ENCODE measurements around the gene RABEPK.
"Not testable (repeated sequence)": the region's sequence is repeated elsewhere in the genome, so short reads cannot be mapped to it uniquely, and the experiment has no call there.

RABEPK gene, protein sequence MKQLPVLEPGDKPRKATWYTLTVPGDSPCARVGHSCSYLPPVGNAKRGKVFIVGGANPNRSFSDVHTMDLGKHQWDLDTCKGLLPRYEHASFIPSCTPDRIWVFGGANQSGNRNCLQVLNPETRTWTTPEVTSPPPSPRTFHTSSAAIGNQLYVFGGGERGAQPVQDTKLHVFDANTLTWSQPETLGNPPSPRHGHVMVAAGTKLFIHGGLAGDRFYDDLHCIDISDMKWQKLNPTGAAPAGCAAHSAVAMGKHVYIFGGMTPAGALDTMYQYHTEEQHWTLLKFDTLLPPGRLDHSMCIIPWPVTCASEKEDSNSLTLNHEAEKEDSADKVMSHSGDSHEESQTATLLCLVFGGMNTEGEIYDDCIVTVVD

DNA sequence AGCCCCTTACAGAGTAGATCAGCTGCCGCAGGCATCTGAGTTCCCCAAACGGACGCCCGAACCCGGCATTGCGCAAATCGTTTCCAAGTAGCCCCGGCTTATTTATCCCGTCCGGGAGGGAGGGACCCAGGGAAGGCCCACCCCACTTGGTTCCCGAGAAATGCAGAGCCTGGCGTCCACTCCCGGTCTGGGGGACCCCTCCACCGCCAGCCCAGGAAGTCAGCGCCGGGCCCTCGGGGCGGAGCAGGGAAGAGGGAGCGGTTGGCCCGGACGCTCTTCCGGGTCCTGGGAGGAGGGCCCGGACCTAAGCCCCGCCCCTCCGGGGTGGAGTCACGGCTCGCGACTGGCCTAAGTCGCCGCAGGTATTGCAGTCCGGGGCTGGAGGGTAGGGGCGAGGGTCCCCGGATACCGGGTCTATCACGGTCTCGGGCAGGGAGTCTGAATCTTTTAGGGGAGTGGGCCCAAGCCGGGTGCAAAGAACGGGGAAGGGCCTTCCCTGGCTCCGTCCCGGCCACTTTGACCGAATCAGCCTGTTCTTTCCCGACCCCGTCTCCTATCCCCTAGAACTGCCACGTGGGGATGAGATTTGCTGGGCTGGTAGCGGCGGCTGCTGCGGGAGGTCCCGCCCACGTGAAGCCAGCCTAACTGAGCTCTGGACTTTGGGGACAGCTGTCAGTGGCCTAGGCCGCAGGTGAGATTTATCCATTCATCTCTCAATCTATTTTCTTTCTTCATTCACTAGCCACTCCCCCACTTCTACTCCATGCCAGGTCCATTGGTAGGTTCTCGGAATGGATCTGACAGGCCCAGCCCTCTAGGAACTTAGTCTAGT lies at the start of gene RABEPK:
Gene RABEPK (plus strand): TSS at position 327 of the 832 bp plus-strand sequence. CDS start 2,472 bp downstream, outside the sequence.
- Histone ChIP-seq H3K9ac (ENCODE audit: low read length) (no peak within 1 kb of the TSS), H3K4me3 (ENCODE audit: low read depth in 1 of 2, low read length in 2 of 2) (peak within 1 kb of the TSS; percentile 69 to 93), H3K27me3 (ENCODE audit: control insufficient read depth in 1 of 2, insufficient read depth in 2 of 2, low read length in 2 of 2) (no peaks in the 10 kb centered on the region), H3K4me1 (ENCODE audit: insufficient read depth, low read length) (peaks cover 7% of the 10 kb centered on the region), H3K27ac (ENCODE audit: low read depth, low read length) (peak within 1 kb of the TSS; percentile 97), H3K36me3 (ENCODE audit: insufficient read depth, low read length) (peaks cover 16% of the 10 kb centered on the region), H3K9me3 (ENCODE audit: low read length) (no peaks in the 10 kb centered on the region)

DNA sequence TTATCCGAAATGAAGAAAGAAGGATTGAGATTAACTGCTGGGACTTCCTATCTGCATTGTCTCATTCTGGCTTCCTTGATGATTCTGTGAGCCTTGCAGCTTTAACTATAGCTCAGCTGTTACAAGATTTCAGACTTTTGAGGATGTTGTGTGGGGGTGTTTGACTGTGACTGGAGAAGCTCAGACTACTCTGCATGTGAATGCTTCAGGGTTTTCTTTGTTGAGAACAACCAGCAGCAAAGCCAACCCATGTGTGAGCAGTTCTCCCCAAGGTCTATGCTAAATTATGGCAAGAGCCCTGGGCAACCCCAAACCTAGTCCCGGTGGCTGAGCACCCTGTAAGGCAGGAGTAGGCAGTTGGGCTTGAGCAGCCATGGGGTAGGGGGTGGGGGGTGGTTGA lies 48.6 kb upstream of the RABEPK start:
- Histone ChIP-seq H3K9me3 (ENCODE audit: low read length) (no peaks in the 10 kb centered on the region), H3K36me3 (ENCODE audit: insufficient read depth, low read length) (peaks cover 36% of the 10 kb centered on the region)

DNA sequence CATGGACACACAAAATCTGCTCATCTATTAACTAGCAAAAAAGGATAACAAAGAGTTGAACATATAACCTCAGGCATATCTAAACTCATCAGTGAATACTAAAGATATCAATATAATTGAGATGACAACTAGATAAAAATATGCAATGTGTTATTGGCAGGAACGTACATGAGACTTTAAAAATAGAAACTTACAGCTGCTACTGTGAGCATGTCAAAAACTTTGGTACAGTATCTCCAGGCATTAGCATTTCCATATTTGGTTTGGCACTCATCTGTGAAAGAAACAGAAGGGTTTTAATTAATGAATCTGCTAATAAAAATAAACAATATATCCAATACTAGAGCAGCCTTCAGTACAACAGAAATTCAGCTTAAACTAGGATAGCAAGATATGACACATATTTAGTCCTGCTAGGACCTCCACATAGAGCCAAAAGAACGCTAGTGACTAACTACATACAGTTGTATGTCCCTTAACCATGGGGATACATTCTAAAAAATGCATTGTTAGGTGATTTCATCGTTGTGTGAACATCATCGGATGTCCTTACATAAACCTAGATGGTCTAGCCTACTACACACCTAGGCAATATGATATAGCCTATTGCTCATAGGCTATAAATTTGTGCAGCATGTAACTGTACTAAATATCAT lies 46.5 kb upstream of the RABEPK start:
- Histone ChIP-seq H3K4me1 (ENCODE audit: insufficient read depth, low read length) (no peaks in the 10 kb centered on the region), H3K4me3 (ENCODE audit: low read depth in 1 of 2, low read length in 2 of 2) (no peak overlapping the region), H3K36me3 (ENCODE audit: insufficient read depth, low read length) (peaks cover 36% of the 10 kb centered on the region), H3K27me3 (ENCODE audit: control insufficient read depth in 1 of 2, insufficient read depth in 2 of 2, low read length in 2 of 2) (no peaks in the 10 kb centered on the region), H3K9me3 (ENCODE audit: low read length) (no peaks in the 10 kb centered on the region), H3K9ac (ENCODE audit: low read length) (no peak overlapping the region), H3K27ac (ENCODE audit: low read depth, low read length) (no peak overlapping the region)

More for the DNA sequence above, 48.6 kb upstream of the RABEPK start:
- no peaks in the 10 kb centered on the region for H3K27me3 ChIP-seq (ENCODE audit: control insufficient read depth in 1 of 2, insufficient read depth in 2 of 2, low read length in 2 of 2)
- peaks cover 7% of the 10 kb centered on the region for H3K4me1 ChIP-seq (ENCODE audit: insufficient read depth, low read length)
- no peak overlapping the region for H3K9ac ChIP-seq (ENCODE audit: low read length)
- no peak overlapping the region for H3K4me3 ChIP-seq (ENCODE audit: low read depth in 1 of 2, low read length in 2 of 2)
- no peak overlapping the region for H3K27ac ChIP-seq (ENCODE audit: low read depth, low read length)

DNA sequence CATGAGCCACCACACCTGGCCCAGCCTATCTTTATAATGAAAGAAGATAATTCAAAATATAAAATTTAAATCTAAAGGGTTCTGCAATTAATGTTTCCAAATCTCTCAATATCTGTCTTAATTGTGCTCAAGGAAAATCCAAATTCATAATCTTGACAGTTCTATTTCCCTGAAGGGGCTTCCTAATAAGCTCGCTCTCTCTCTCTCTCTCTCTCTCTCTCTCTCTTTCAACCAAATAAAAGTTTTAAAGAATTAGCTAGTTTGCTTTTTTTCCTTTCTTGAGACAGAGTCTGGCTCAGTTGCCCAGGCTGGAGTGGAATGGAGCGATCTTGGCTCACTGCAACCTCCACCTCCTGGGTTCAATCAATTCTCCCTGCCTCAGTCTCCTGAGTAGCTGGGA lies 43.8 kb upstream of the RABEPK start:
- H3K27me3 ChIP-seq (ENCODE audit: control insufficient read depth in 1 of 2, insufficient read depth in 2 of 2, low read length in 2 of 2): no peaks in the 10 kb centered on the region
- no peak overlapping the region for H3K27ac ChIP-seq (ENCODE audit: low read depth, low read length)
- H3K9me3 ChIP-seq (ENCODE audit: low read length): no peaks in the 10 kb centered on the region
- no peak overlapping the region for H3K9ac ChIP-seq (ENCODE audit: low read length)
- H3K4me3 ChIP-seq (ENCODE audit: low read depth in 1 of 2, low read length in 2 of 2): no peak overlapping the region
- H3K36me3 ChIP-seq (ENCODE audit: insufficient read depth, low read length): peaks cover 21% of the 10 kb centered on the region
- H3K4me1 ChIP-seq (ENCODE audit: insufficient read depth, low read length): peaks cover 8% of the 10 kb centered on the region

DNA sequence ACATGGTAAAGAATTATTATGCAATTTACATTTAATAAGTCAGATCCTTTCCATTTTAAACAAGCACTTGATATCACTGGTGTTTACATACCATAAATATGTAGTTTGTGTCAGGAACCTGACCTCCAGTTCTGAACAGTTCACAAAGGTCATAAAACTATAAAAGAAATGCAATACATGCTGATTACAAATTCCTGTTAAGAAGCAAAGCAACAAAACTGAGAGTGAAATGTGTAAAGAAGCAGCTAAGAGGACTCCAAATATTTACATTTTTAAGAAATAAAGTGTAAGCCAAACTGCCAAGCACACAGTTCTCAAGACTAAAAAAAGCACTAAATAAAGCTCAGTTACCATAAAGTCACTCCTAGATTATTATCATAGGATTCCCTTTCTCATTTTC lies 39.6 kb upstream of the RABEPK start:
- H3K27ac ChIP-seq (ENCODE audit: low read depth, low read length): no peak overlapping the region
- no peaks in the 10 kb centered on the region for H3K27me3 ChIP-seq (ENCODE audit: control insufficient read depth in 1 of 2, insufficient read depth in 2 of 2, low read length in 2 of 2)
- no peak overlapping the region for H3K9ac ChIP-seq (ENCODE audit: low read length)
- no peaks in the 10 kb centered on the region for H3K9me3 ChIP-seq (ENCODE audit: low read length)
- H3K4me3 ChIP-seq (ENCODE audit: low read depth in 1 of 2, low read length in 2 of 2): no peak overlapping the region
- H3K4me1 ChIP-seq (ENCODE audit: insufficient read depth, low read length): peaks cover 8% of the 10 kb centered on the region
- H3K36me3 ChIP-seq (ENCODE audit: insufficient read depth, low read length): no peaks in the 10 kb centered on the region

DNA sequence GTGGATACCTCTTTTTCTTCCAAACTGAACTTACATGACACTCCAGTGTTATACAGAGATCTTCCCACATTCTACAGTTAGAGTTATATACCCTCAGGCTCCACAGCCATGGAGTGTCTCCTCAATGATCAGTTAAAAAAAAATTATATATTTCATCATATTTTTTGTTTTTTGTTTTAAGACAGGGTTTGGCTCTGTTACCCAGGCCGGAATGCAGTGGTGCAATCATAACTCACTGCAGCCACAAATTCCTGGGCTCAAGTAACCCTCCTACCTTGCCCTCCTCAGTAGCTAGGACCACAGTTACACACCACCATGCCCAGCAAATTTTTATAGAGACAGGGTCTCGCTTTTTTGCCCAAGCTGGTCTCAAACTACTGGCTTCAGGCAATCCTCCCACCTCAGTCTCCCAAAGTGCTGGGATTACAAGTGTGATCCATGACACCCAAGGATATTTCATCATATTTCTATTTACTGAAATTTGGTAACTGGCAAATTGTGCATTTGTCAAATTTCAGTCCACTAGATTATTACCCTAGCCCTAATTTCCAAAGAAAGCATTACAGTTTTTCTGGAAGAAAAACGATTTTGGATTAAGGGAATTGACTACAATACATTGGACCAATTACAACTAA lies 38.9 kb upstream of the RABEPK start:
- no peak overlapping the region for H3K4me3 ChIP-seq (ENCODE audit: low read depth in 1 of 2, low read length in 2 of 2)
- no peak overlapping the region for H3K9ac ChIP-seq (ENCODE audit: low read length)
- H3K27ac ChIP-seq (ENCODE audit: low read depth, low read length): no peak overlapping the region
- H3K9me3 ChIP-seq (ENCODE audit: low read length): no peaks in the 10 kb centered on the region
- no peaks in the 10 kb centered on the region for H3K27me3 ChIP-seq (ENCODE audit: control insufficient read depth in 1 of 2, insufficient read depth in 2 of 2, low read length in 2 of 2)
- H3K36me3 ChIP-seq (ENCODE audit: insufficient read depth, low read length): no peaks in the 10 kb centered on the region
- H3K4me1 ChIP-seq (ENCODE audit: insufficient read depth, low read length): peaks cover 8% of the 10 kb centered on the region

DNA sequence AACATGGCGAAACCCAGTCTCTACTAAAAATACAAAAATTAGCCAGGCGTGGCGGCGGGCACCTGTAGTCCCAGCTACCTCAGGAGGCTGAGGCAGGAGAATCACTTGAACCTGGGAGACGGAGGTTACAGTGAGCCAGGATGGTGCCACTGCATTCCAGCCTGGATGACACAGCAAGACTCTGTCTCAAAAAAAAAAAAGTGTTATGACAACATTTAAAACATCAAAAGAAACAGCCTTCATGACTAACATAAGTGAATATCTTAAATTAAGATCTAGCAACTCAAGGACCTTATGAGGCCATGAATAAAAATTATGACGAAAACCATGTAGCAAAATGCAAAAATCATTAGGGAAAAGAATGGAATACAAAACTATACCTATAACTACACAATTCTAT lies 37.5 kb upstream of the RABEPK start:
- not testable (repeated sequence) for H3K27me3 ChIP-seq (ENCODE audit: control insufficient read depth in 1 of 2, insufficient read depth in 2 of 2, low read length in 2 of 2); H3K9me3 ChIP-seq (ENCODE audit: low read length); H3K36me3 ChIP-seq (ENCODE audit: insufficient read depth, low read length); H3K9ac ChIP-seq (ENCODE audit: low read length); H3K4me1 ChIP-seq (ENCODE audit: insufficient read depth, low read length); H3K27ac ChIP-seq (ENCODE audit: low read depth, low read length); H3K4me3 ChIP-seq (ENCODE audit: low read depth in 1 of 2, low read length in 2 of 2)

DNA sequence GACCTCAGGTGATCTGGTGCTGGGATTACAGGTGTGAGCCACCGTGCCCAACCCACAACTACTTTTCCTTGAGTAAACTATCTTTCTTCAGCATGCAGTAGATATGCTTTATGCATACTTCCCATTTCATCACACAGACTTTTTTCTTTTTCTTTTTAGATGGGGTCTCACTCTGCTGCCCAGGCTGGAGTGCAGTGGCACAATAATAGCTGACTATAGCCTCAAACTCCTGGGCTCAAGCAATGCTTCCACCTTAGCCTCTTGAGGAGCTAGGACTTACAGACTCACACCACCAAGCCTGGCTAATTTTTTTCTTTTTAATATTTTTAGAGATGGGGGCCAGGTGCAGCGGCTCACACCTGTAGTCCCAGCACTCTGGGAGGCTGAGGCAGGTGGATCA lies 33.6 kb upstream of the RABEPK start:
- Histone ChIP-seq H3K27me3 (ENCODE audit: control insufficient read depth in 1 of 2, insufficient read depth in 2 of 2, low read length in 2 of 2) (no peaks in the 10 kb centered on the region), H3K4me3 (ENCODE audit: low read depth in 1 of 2, low read length in 2 of 2) (no peak overlapping the region), H3K4me1 (ENCODE audit: insufficient read depth, low read length) (peaks cover 1% of the 10 kb centered on the region), H3K36me3 (ENCODE audit: insufficient read depth, low read length) (peaks cover 7% of the 10 kb centered on the region), H3K9me3 (ENCODE audit: low read length) (no peaks in the 10 kb centered on the region), H3K27ac (ENCODE audit: low read depth, low read length) (no peak overlapping the region), H3K9ac (ENCODE audit: low read length) (no peak overlapping the region)

DNA sequence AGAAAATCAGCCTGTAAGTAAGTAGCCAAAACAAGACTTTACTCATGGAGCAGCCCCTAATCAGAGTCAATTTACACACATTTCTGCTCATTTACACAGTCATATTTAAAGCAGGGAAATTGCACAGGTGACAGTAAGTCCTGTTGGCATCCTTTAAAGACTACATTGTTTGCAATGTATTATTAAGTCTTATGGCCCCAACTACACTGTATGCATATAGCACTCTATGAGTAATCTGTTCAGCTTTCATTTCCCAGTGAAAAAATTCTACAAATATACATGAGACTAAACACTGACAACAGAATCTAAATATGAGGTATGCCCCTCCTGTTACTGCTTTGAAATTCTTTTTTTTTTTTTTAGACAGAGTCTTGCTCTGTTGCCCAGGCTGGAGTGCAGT lies 30.4 kb upstream of the RABEPK start:
- peaks cover 7% of the 10 kb centered on the region for H3K36me3 ChIP-seq (ENCODE audit: insufficient read depth, low read length)
- no peak overlapping the region for H3K9ac ChIP-seq (ENCODE audit: low read length)
- no peak overlapping the region for H3K4me3 ChIP-seq (ENCODE audit: low read depth in 1 of 2, low read length in 2 of 2)
- peaks cover 11% of the 10 kb centered on the region for H3K4me1 ChIP-seq (ENCODE audit: insufficient read depth, low read length)
- no peak overlapping the region for H3K27ac ChIP-seq (ENCODE audit: low read depth, low read length)
- H3K9me3 ChIP-seq (ENCODE audit: low read length): no peaks in the 10 kb centered on the region
- no peaks in the 10 kb centered on the region for H3K27me3 ChIP-seq (ENCODE audit: control insufficient read depth in 1 of 2, insufficient read depth in 2 of 2, low read length in 2 of 2)

DNA sequence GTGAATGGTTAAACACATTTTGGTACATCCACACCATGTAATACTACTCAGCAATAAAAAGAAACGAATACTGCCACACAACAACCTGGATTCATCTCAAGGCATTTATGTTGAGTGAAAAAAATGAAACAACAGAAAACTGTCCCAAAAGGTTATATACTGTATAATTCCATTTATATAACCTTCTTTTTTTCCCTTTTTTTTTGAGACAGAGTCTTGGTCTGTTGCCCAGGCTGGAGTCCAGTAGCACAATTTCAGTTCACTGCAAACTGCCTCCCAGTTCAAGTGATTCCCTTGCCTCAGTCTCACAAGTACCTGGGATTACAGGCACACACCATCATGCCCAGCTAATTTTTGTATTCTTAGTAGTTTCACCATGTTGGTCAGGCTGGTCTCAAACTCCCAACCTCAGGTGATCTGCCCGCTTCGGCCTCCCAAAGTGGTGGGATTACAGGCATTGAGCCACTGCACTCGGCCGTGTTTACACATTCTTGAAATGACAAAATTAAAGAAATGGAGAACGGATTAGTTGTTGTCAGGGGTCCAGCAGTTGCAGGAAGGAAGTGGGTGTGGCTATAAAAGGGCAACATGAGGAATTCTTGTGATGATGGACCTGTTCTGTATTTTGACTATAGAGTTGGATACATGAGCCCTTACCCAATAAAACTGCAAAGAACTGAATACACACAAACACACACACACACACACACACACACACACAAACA lies 28.1 kb upstream of the RABEPK start:
- no peaks in the 10 kb centered on the region for H3K9me3 ChIP-seq (ENCODE audit: low read length)
- H3K4me1 ChIP-seq (ENCODE audit: insufficient read depth, low read length): peaks cover 18% of the 10 kb centered on the region
- peaks cover 7% of the 10 kb centered on the region for H3K36me3 ChIP-seq (ENCODE audit: insufficient read depth, low read length)
- no peak overlapping the region for H3K27ac ChIP-seq (ENCODE audit: low read depth, low read length)
- H3K27me3 ChIP-seq (ENCODE audit: control insufficient read depth in 1 of 2, insufficient read depth in 2 of 2, low read length in 2 of 2): no peaks in the 10 kb centered on the region
- no peak overlapping the region for H3K4me3 ChIP-seq (ENCODE audit: low read depth in 1 of 2, low read length in 2 of 2)
- no peak overlapping the region for H3K9ac ChIP-seq (ENCODE audit: low read length)

All from muscle layer of colon (tissue), 2 donors.